HCT116 (cell line): ENCODE measurements around the gene NOS1.

ENCODE experiments used
- CTCF ChIP-seq, 3 experiments: fragments of 200-600 bp in 1 of 3; sonication (generic) in 1 of 3; IDR thresholded peaks in 2 of 3; conservative IDR thresholded peaks in 1 of 3; 2 replicates each; pipeline ENCODE4 v1.5.1; 2012 to 2017; ENCODE audit warnings: low read depth in 2 of 3, low read length in 2 of 3, antibody characterized with exemption in 1 of 3, borderline replicate concordance in 1 of 3, control low read depth in 1 of 3, mild to moderate bottlenecking in 1 of 3, mixed read lengths in 1 of 3, mixed run types in 1 of 3, moderate library complexity in 1 of 3; ENCODE audit not compliant: insufficient read depth in 1 of 3
- EZH2 ChIP-seq: fragments of 200-600 bp; sonication (generic); IDR thresholded peaks from 2 replicates; pipeline ENCODE4 v1.6.1; 2017; ENCODE audit warnings: antibody characterized with exemption, mixed run types
- EZH2phosphoT487 ChIP-seq: fragments of 200-600 bp; IDR thresholded peaks from 2 replicates; pipeline ENCODE4 v1.6.1; 2018; ENCODE audit warnings: antibody characterized with exemption, borderline replicate concordance
- FOSL1 ChIP-seq: IDR thresholded peaks from 2 replicates; pipeline ENCODE4 v1.6.1; 2012; ENCODE audit warnings: low read depth
- JUND ChIP-seq: IDR thresholded peaks from 2 replicates; pipeline ENCODE4 v1.6.1; 2012
- POLR2A ChIP-seq: IDR thresholded peaks from 2 replicates; pipeline ENCODE4 v1.7.0; 2011; ENCODE audit warnings: borderline replicate concordance; ENCODE audit not compliant: insufficient read depth, insufficient read length; ENCODE audit errors: extremely low read depth
- POLR2AphosphoS5 ChIP-seq: IDR thresholded peaks from 2 replicates; pipeline ENCODE4 v1.6.1; 2011; ENCODE audit warnings: mild to moderate bottlenecking, low read depth, low read length, moderate library complexity
- REST ChIP-seq: IDR thresholded peaks from 2 replicates; pipeline ENCODE4 v1.6.1; 2012; ENCODE audit warnings: low read depth
- SIN3A ChIP-seq: IDR thresholded peaks from 2 replicates; pipeline ENCODE4 v1.6.1; 2012; ENCODE audit warnings: low read depth
- SP1 ChIP-seq: IDR thresholded peaks from 2 replicates; pipeline ENCODE4 v1.6.1; 2012; ENCODE audit warnings: low read depth
- SRF ChIP-seq: IDR thresholded peaks from 2 replicates; pipeline ENCODE4 v1.6.1; 2012; ENCODE audit warnings: low read depth
- ZBTB33 ChIP-seq: IDR thresholded peaks from 2 replicates; pipeline ENCODE4 v1.6.1; 2011; ENCODE audit warnings: mild to moderate bottlenecking, low read length, moderate library complexity; ENCODE audit not compliant: insufficient replicate concordance; ENCODE audit errors: extremely low read depth
- ZNF274 ChIP-seq: fragments of 200-500 bp; sonication (Bioruptor generic); IDR thresholded peaks from 2 replicates; pipeline ENCODE4 v1.6.1; 2014; ENCODE audit warnings: mild to moderate bottlenecking, low read depth, low read length, inconsistent platforms
- TF ChIP-seq, protein P1 (sequence below): IDR thresholded peaks from 2 replicates; pipeline ENCODE4 v1.6.1; 2012

DNA sequence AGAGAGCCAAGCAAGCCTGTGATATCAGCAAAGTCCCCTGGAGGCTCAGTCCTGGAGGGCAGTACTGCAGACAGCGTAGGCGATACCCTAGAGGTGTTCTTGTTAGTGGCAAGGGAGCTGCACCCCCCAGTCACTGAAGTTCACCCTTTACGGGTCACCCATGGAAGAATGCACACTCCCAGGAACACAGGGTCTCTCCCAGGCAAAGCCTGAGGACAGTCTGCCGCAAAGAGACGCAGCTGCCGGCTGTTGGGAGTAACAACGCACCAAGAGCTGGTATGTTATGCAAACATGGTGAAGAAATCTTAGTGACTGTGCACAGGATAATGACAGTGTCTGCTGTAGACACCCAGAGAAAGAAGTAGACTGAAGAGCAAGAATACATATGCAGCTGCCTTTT lies 43.5 kb upstream of the NOS1 start:
- TF ChIP-seq POLR2A (no peak), SRF (no peak), SIN3A (no peak), EZH2phosphoT487 (no peak), CTCF (IDR thresholded peaks at IDR 0.05 in 2 of 3, conservative IDR thresholded peaks at IDR 0.05 in 1 of 3; ENCODE audit: borderline replicate concordance in 1 of 3, insufficient read depth in 1 of 3, low read depth in 2 of 3, low read length in 2 of 3) (no peak), ZBTB33 (no peak), EZH2 (no peak), POLR2AphosphoS5 (no peak), JUND (no peak), ZNF274 (no peak), FOSL1 (no peak), SP1 (no peak), REST (no peak)
- TF ChIP-seq, protein P1, sequence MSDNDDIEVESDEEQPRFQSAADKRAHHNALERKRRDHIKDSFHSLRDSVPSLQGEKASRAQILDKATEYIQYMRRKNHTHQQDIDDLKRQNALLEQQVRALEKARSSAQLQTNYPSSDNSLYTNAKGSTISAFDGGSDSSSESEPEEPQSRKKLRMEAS, result no peak
